Measurements from ENCODE around the gene EXOSC3. TPM values are rescaled to one million over a fixed set of nuclear protein-coding genes. Genes with fewer than 3 reads are reported as not detected.

The EXOSC3 gene
- total and polyA plus RNA-seq, 2 of the 13 experiments (the other 11 are each of a cell fraction or from before 2014, with no cell fraction given), result 17.5 to 68.7 TPM

DNA sequence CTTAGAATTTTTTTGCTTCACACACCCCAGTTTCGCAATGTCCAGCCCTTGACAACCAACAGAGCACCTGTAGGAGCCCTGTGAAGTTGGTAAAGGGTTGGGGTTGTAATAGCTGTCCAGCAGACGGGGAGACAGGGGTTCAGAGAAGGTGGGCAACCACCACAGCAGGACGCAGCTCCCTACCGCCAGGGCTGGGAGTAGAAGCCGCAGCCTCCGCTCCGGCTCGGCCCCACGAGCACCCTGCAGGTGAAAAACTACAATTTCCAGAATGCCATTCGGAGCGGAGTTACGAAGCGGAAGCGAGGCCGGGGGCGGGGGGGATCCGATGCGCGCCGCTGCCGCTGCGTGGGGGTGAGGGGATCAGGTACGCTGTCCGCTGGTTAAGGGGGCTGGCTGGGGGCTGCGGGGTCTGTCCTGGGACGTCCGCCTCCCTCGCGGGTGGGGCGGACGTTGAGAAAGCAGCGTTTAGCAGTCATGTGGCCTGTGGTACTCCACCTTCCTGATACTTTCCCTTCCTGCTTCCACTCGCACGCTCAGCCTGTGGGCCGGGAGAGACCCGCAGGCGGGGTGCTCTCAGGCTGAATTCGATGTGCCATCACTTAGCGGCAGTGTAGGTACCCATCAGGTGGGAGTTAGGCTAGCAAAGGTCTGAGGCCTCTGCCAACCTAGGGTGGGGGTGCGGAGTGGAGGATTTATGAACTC is 31.2 kb downstream of the EXOSC3 start, which contains the start of gene TRMT10B (continued):
- TF ChIP-seq SUZ12 (IDR thresholded peaks at IDR 0.05; ENCODE audit: low read depth, low read length) (peak; percentile 37; the same call in 1 of the 2 replicates), CEBPG (CRISPR knock-in tag; IDR thresholded peaks at IDR 0.05) (peak; percentile 53), ZNF891 (CRISPR knock-in tag; IDR thresholded peaks at IDR 0.05) (peak; percentile 58; the same call in 1 of the 2 replicates), POLR2AphosphoS5 (IDR thresholded peaks at IDR 0.05; ENCODE audit: low read depth, low read length) (peak; percentile 73), SRSF1 (optimal IDR thresholded peaks at IDR 0.05; ENCODE audit: low read depth, low read length) (peak; percentile 33), YEATS2 (CRISPR knock-in tag; IDR thresholded peaks at IDR 0.05; ENCODE audit: borderline replicate concordance) (0 out of 2 replicates have a peak, but pooled peaks have one; percentile 16), POLR2G (IDR thresholded peaks at IDR 0.05; ENCODE audit: low read depth, low read length) (peak; percentile 70), ZNF709 (CRISPR knock-in tag; IDR thresholded peaks at IDR 0.05) (peak; percentile 37; the same call in 1 of the 2 replicates), KDM5B (CRISPR knock-in tag; IDR thresholded peaks at IDR 0.05; ENCODE audit: borderline replicate concordance) (peak; percentile 42), ELF1 (CRISPR knock-in tag; IDR thresholded peaks at IDR 0.05) (peak; percentile 87), KMT2B (CRISPR knock-in tag; IDR thresholded peaks at IDR 0.05) (peak; percentile 69; the same call in 1 of the 2 replicates), HDAC1 (CRISPR knock-in tag; IDR thresholded peaks at IDR 0.05) (0 out of 2 replicates have a peak, but pooled peaks have one; percentile 26), SALL1 (CRISPR knock-in tag; IDR thresholded peaks at IDR 0.05) (peak; percentile 32; the same call in 1 of the 2 replicates), GABPB1 (CRISPR knock-in tag; IDR thresholded peaks at IDR 0.05) (peak; percentile 95), PHF20 (CRISPR knock-in tag; IDR thresholded peaks at IDR 0.05) (peak; percentile 65; the same call in 1 of the 2 replicates), KDM2A (CRISPR knock-in tag; IDR thresholded peaks at IDR 0.05; ENCODE audit: borderline replicate concordance, low read depth) (peak; percentile 48; the same call in 1 of the 2 replicates)
- TF ChIP-seq, protein P1, sequence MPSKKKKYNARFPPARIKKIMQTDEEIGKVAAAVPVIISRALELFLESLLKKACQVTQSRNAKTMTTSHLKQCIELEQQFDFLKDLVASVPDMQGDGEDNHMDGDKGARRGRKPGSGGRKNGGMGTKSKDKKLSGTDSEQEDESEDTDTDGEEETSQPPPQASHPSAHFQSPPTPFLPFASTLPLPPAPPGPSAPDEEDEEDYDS (CRISPR knock-in tag; IDR thresholded peaks at IDR 0.05), result peak; percentile 21; the same call in 1 of the 2 replicates
- TF ChIP-seq, protein P2, sequence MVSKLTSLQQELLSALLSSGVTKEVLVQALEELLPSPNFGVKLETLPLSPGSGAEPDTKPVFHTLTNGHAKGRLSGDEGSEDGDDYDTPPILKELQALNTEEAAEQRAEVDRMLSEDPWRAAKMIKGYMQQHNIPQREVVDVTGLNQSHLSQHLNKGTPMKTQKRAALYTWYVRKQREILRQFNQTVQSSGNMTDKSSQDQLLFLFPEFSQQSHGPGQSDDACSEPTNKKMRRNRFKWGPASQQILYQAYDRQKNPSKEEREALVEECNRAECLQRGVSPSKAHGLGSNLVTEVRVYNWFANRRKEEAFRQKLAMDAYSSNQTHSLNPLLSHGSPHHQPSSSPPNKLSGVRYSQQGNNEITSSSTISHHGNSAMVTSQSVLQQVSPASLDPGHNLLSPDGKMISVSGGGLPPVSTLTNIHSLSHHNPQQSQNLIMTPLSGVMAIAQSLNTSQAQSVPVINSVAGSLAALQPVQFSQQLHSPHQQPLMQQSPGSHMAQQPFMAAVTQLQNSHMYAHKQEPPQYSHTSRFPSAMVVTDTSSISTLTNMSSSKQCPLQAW (CRISPR knock-in tag; IDR thresholded peaks at IDR 0.05), result peak; percentile 70; the same call in 1 of the 2 replicates
- TF ChIP-seq, protein P3, sequence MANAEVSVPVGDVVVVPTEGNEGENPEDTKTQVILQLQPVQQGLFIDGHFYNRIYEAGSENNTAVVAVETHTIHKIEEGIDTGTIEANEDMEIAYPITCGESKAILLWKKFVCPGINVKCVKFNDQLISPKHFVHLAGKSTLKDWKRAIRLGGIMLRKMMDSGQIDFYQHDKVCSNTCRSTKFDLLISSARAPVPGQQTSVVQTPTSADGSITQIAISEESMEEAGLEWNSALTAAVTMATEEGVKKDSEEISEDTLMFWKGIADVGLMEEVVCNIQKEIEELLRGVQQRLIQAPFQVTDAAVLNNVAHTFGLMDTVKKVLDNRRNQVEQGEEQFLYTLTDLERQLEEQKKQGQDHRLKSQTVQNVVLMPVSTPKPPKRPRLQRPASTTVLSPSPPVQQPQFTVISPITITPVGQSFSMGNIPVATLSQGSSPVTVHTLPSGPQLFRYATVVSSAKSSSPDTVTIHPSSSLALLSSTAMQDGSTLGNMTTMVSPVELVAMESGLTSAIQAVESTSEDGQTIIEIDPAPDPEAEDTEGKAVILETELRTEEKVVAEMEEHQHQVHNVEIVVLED (CRISPR knock-in tag; IDR thresholded peaks at IDR 0.05; ENCODE audit: borderline replicate concordance), result peak; percentile 85
